Choroid plexus epithelial cell (primary cell): ENCODE measurements around the gene HMOX1.
A peak's percentile ranks its signal among the peaks of the same experiment; 100 is the strongest.

Experiments
- DNase-seq: peaks from one replicate; pipeline ENCODE4 v3.0.0-alpha.2; 2010; ENCODE audit warnings: low read depth
- H3K4me3 ChIP-seq: 2 replicates; pipeline ENCODE4 v1.5.1; 2011; ENCODE audit warnings: low read depth, mild to moderate bottlenecking, control low read depth, low read length, moderate library complexity
- TF ChIP-seq, protein P1 (sequence below): conservative IDR thresholded peaks from 2 replicates; pipeline ENCODE4 v1.5.1; 2011; ENCODE audit warnings: low read depth, mild to moderate bottlenecking, control low read depth, inconsistent platforms, low read length, moderate library complexity

The HMOX1 gene

DNA sequence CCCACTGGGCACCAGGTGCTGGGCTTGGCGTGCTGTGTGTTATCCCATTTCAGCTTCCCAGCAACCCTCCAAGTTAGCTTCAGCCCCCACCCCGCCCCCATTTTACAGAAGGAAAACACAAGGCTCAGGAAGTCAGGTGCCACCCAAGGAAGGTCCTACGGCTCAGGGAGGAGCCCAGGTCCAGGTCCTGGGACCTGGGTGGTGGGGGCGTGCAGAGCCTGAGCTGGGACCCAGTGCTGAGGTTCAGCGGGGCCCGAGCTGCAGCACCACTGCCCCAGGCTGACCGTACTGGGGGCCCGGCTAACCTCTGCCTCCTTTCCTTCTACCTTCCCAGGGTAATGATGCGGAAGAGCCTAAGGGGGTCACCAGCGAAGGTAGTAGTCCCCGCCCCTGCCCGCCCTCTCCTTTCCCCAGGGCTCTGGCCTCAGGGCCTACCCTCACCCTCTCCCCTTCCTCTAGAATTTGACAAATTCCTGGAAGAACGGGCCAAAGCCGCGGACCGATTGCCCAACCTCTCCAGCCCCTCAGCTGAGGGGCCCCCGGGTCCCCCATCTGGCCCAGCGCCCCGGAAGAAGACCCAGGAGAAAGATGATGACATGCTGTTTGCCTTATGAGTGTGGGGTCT is 34.2 kb upstream of the HMOX1 start:
- TF ChIP-seq, protein P1, sequence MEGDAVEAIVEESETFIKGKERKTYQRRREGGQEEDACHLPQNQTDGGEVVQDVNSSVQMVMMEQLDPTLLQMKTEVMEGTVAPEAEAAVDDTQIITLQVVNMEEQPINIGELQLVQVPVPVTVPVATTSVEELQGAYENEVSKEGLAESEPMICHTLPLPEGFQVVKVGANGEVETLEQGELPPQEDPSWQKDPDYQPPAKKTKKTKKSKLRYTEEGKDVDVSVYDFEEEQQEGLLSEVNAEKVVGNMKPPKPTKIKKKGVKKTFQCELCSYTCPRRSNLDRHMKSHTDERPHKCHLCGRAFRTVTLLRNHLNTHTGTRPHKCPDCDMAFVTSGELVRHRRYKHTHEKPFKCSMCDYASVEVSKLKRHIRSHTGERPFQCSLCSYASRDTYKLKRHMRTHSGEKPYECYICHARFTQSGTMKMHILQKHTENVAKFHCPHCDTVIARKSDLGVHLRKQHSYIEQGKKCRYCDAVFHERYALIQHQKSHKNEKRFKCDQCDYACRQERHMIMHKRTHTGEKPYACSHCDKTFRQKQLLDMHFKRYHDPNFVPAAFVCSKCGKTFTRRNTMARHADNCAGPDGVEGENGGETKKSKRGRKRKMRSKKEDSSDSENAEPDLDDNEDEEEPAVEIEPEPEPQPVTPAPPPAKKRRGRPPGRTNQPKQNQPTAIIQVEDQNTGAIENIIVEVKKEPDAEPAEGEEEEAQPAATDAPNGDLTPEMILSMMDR, result no peak
- H3K4me3 ChIP-seq, result no peak overlapping the region
- DNase-seq, result no peak

DNA sequence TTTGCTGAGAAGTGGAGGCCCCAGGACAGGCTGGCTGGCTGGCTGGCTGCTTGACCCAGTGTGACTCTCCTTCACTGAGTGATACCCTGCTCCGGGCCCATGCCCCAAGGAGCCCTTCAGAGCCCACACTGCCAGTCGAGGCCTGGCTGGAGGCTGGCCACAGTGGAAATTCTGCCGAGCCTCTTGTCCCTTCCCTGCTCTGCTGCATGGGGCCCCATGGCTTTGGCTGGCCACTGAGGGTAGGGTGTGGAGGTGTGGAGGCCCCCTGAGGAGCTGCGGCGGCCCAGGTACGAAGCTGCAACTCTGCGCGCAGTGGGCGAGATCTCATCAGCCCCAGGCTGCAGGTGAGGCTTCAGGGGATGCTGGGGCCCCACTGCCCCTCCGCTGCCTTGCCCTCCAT is 33.4 kb upstream of the HMOX1 start:
- TF ChIP-seq, protein P1, result no peak
- H3K4me3 ChIP-seq, result no peak overlapping the region
- no peak for DNase-seq

DNA sequence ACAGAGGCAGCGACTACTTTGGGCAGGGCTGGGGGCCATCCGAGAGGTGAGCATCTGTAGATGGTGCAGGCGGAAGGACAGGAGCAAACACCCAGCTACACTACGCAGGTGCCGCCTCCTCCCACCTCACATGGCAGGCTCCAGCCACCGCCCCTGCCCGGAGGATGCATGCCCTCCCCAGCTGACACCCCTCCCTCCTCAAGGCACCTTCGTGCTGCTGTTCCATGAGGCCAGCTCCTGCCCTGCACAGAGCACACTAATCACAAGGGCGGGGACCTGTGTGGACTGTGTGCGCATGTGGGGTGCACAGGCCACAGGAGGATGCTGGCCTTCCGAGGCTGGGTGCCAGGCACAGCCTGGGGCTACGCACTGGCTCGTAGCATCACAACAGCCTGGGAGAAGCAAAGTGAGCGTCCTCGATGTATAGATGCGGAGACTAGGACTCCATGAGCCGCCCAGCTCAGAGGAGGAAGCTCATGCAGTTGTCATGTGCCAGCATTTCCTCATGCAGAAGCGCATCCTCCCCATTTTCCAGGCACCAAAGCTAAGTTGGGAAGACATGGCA is 32.8 kb upstream of the HMOX1 start:
- TF ChIP-seq, protein P1, result no peak
- DNase-seq, result no peak
- H3K4me3 ChIP-seq, result no peak overlapping the region

DNA sequence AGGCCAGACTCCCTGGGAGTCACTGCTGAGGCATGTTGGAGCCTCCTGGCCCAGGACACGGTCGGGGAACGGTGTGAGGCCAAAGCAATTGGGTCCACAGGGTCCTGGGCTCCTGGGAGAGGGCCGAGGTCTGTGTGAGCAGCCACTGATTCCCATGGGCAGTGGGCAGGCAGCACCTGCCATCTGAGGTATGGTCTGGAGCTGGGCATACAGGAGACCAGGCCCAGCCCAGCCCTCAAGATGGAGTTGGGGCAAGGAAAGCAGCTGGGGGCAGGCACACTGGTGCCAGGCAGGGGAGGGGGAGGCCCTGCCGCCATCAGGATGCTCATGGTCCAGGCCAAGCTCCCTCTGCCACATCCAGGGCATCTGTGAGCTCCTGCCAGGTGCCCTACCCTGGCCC is 32.2 kb upstream of the HMOX1 start:
- no peak for DNase-seq
- no peak overlapping the region for H3K4me3 ChIP-seq
- TF ChIP-seq, protein P1, result no peak

DNA sequence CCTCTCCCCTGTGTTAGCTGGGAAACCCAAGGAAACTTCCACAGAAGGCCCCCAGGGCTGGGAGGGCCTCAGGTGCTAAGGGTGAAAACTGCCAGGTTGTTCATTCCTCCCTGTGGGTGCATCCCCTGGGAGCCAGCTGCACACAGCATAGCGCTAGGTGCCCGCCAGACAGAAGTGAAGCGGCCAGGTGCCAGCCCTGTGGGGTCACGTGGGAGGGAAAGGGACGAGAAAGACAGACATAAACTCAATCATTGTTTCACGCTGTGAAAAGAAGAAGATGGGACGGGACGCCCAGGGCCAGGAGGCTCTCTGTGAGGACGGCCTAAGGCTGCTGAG is 31.6 kb upstream of the HMOX1 start:
- DNase-seq, result no peak
- TF ChIP-seq, protein P1, result no peak
- H3K4me3 ChIP-seq, result no peak overlapping the region

DNA sequence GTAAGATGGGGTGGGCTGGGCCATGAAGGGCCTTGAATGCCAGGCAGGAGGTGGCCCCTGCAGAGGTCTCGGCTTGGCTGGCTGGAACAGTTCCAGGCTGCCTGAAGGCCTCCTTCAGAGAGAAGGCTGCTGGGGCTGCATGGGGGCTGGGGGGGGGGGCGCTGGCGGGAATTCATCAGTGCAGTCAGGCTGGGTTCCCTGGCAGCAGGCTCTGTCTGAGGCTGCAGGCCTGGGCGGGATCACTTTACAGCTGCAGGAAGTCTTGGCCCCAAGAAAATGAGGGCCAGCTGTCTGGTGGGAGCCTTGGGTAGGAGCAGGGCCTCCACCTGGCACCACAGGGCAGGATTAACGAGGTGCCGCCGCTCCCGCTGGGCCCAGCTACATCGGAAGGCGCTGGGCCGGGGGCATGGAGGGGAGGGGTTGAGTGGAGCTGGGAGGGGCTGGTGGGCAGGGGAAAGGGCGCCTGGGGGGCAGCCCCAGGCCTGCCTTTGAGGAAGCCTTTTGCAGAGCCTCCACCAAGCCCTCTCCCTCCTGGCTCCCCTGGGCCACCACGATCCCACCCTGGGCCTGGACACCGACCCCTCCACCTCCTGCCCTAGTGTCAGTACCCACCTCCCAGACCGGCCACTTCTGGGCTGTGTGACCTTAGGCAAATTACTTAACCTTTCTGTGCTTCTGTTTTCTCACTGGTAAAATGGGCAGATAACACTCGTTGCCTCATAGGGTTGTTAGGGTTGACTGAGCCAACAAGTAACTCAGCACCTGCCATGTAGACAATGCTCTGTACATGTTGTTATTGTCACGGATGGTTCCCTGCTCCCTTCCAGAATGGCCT is 31.0 kb upstream of the HMOX1 start:
- peak; percentile 70 for DNase-seq
- H3K4me3 ChIP-seq, result no peak overlapping the region
- TF ChIP-seq, protein P1, result no peak
